ENCODE results near the gene PSMB2.

Gene PSMB2

GRCh38 chr1:35594005-35594760 is 47.1 kb downstream of the PSMB2 start:
- no peaks in the 10 kb centered on the region for H4K20me1 ChIP-seq (ENCODE audit: insufficient read depth, low read length)
- H2AFZ ChIP-seq (ENCODE audit: low read depth, low read length), result no peak overlapping the region
- H3K36me3 ChIP-seq (replicated peaks; ENCODE audit: low read depth, low read length), result no peaks in the 10 kb centered on the region
- no peak overlapping the region for H3K9ac ChIP-seq (ENCODE audit: low read length)
- no peaks in the 10 kb centered on the region for H3K4me1 ChIP-seq (ENCODE audit: low read length)
- H3K79me2 ChIP-seq (ENCODE audit: low read length), result no peaks in the 10 kb centered on the region
- TF ChIP-seq EZH2phosphoT487 (IDR thresholded peaks at IDR 0.05; ENCODE audit: low read depth), result no peak
- H3K27ac ChIP-seq (ENCODE audit: low read length), result no peak overlapping the region
- no peak overlapping the region for H3K4me2 ChIP-seq (ENCODE audit: low read length)
- H3K9me3 ChIP-seq (ENCODE audit: insufficient read depth, low read length), result no peaks in the 10 kb centered on the region
- no peaks in the 10 kb centered on the region for H3K27me3 ChIP-seq (ENCODE audit: low read depth, low read length)
- H3K4me3 ChIP-seq (ENCODE audit: low read length), result no peak overlapping the region

- TF ChIP-seq EZH2phosphoT487 (IDR thresholded peaks at IDR 0.05; ENCODE audit: low read depth) (no peak), CTCF (IDR thresholded peaks at IDR 0.05; ENCODE audit: low read depth, low read length) (no peak)
- no peak overlapping the region for H3K4me2 ChIP-seq (ENCODE audit: low read length)
- H3K27ac ChIP-seq (ENCODE audit: low read length), result no peak overlapping the region
- H3K36me3 ChIP-seq (replicated peaks; ENCODE audit: low read depth, low read length), result no peaks in the 10 kb centered on the region
- no peak overlapping the region for H3K9ac ChIP-seq (ENCODE audit: low read length)
- H3K9me3 ChIP-seq (ENCODE audit: insufficient read depth, low read length), result no peaks in the 10 kb centered on the region
- H3K4me3 ChIP-seq (ENCODE audit: low read length), result no peak overlapping the region
- no peaks in the 10 kb centered on the region for H3K4me1 ChIP-seq (ENCODE audit: low read length)
- no peaks in the 10 kb centered on the region for H3K27me3 ChIP-seq (ENCODE audit: low read depth, low read length)
- no peaks in the 10 kb centered on the region for H3K79me2 ChIP-seq (ENCODE audit: low read length)
- no peaks in the 10 kb centered on the region for H4K20me1 ChIP-seq (ENCODE audit: insufficient read depth, low read length)
- no peak overlapping the region for H2AFZ ChIP-seq (ENCODE audit: low read depth, low read length)
These were observed 48.1 kb downstream of the PSMB2 start for GRCh38 chr1:35592991-35593769.

- no peak overlapping the region for H3K4me3 ChIP-seq (ENCODE audit: low read length)
- no peaks in the 10 kb centered on the region for H4K20me1 ChIP-seq (ENCODE audit: insufficient read depth, low read length)
- H3K4me1 ChIP-seq (ENCODE audit: low read length), result no peaks in the 10 kb centered on the region
- TF ChIP-seq CTCF (IDR thresholded peaks at IDR 0.05; ENCODE audit: low read depth, low read length), result no peak
- no peak for TF ChIP-seq EZH2phosphoT487 (IDR thresholded peaks at IDR 0.05; ENCODE audit: low read depth)
- no peaks in the 10 kb centered on the region for H3K27me3 ChIP-seq (ENCODE audit: low read depth, low read length)
- H3K36me3 ChIP-seq (replicated peaks; ENCODE audit: low read depth, low read length), result no peaks in the 10 kb centered on the region
- no peak overlapping the region for H3K27ac ChIP-seq (ENCODE audit: low read length)
- no peak overlapping the region for H2AFZ ChIP-seq (ENCODE audit: low read depth, low read length)
- no peak overlapping the region for H3K9ac ChIP-seq (ENCODE audit: low read length)
- no peaks in the 10 kb centered on the region for H3K9me3 ChIP-seq (ENCODE audit: insufficient read depth, low read length)
- no peak overlapping the region for H3K4me2 ChIP-seq (ENCODE audit: low read length)
- no peaks in the 10 kb centered on the region for H3K79me2 ChIP-seq (ENCODE audit: low read length)
These were observed 50.1 kb downstream of the PSMB2 start for GRCh38 chr1:35591211-35591610.

- no peak overlapping the region for H3K27ac ChIP-seq (ENCODE audit: low read length)
- H3K27me3 ChIP-seq (ENCODE audit: low read depth, low read length), result no peaks in the 10 kb centered on the region
- no peak overlapping the region for H2AFZ ChIP-seq (ENCODE audit: low read depth, low read length)
- no peaks in the 10 kb centered on the region for H3K79me2 ChIP-seq (ENCODE audit: low read length)
- H3K4me3 ChIP-seq (ENCODE audit: low read length), result no peak overlapping the region
- H4K20me1 ChIP-seq (ENCODE audit: insufficient read depth, low read length), result no peaks in the 10 kb centered on the region
- no peak overlapping the region for H3K9ac ChIP-seq (ENCODE audit: low read length)
- H3K4me1 ChIP-seq (ENCODE audit: low read length), result no peaks in the 10 kb centered on the region
- TF ChIP-seq EZH2phosphoT487 (IDR thresholded peaks at IDR 0.05; ENCODE audit: low read depth), result no peak
- TF ChIP-seq CTCF (IDR thresholded peaks at IDR 0.05; ENCODE audit: low read depth, low read length), result no peak
- no peak overlapping the region for H3K4me2 ChIP-seq (ENCODE audit: low read length)
- no peaks in the 10 kb centered on the region for H3K9me3 ChIP-seq (ENCODE audit: insufficient read depth, low read length)
- no peaks in the 10 kb centered on the region for H3K36me3 ChIP-seq (replicated peaks; ENCODE audit: low read depth, low read length)
These were observed 50.8 kb downstream of the PSMB2 start for GRCh38 chr1:35590476-35591040.
